HepG2 (cell line): ENCODE data around the gene SEMA3F. TPM values are rescaled to one million over a fixed set of nuclear protein-coding genes. Genes with fewer than 3 reads are reported as not detected.

ENCODE experiments used
- ATAC-seq: fragments of 200-7000 bp; cut with Tn5 transposase; 3 replicates; pipeline ENCODE4 v1.9.1; 2020; ENCODE audit warnings: mild to moderate bottlenecking, moderate library complexity
- BruUV-seq: library from RNA; stranded (reverse); fragments of 400-500 nt; replicated peaks from 2 replicates; lab custom pipeline; 2021; lab: Mats Ljungman, UMichigan
- CTCF ChIA-PET: fragments of 300-600 bp; formaldehyde crosslinking; extraction: SDS; loops from one replicate; lab custom pipeline; 2021; ENCODE audit warnings: low total read pairs, inconsistent platforms, low intra/inter-chr PET ratio; lab: Yijun Ruan, JAX
- POLR2A ChIA-PET: fragments of 350-600 bp; sonication (Branson Sonifier 250); formaldehyde crosslinking; loops from one replicate; lab custom pipeline; 2020; ENCODE audit warnings: antibody characterized with exemption, inconsistent platforms; lab: Yijun Ruan, JAX
- DNase-seq: peaks from one replicate; pipeline ENCODE4 v3.0.0-alpha.2; 2015; ENCODE audit warnings: low spot score
- FAIRE-seq: peaks from 3 replicates; lab custom pipeline; 2011; peaks lifted over from hg19 to GRCh38; lab: Jason Lieb, UNC
- H2AFZ ChIP-seq: one replicate; pipeline ENCODE4 v1.6.1; 2011; ENCODE audit warnings: low read length, inconsistent platforms
- H3K27ac ChIP-seq: fragments of 300-600 bp; 3 replicates; pipeline ENCODE4 v1.8.0; 2011; ENCODE audit warnings: mixed run types, mild to moderate bottlenecking, mixed read lengths, low read length, inconsistent platforms; ENCODE audit not compliant: insufficient read depth; ENCODE audit errors: extremely low read length
- H3K27me3 ChIP-seq, 2 experiments: fragments of 200-600 bp in 1 of 2; 2 replicates in 1 of 2; 3 replicates in 1 of 2; pipeline versions ENCODE4 v1.6.0 to v1.8.0; 2011; ENCODE audit warnings: low read length in 2 of 2, mild to moderate bottlenecking in 2 of 2, moderate library complexity in 2 of 2, inconsistent platforms in 1 of 2; ENCODE audit not compliant: insufficient read depth in 2 of 2, control insufficient read depth in 1 of 2
- H3K36me3 ChIP-seq, 2 experiments: fragments of 200-600 bp in 1 of 2; replicated peaks in 1 of 2; 2 replicates in 1 of 2; 3 replicates in 1 of 2; pipeline versions ENCODE4 v1.5.1 to v1.8.0; 2011; ENCODE audit warnings: low read length in 2 of 2, inconsistent platforms in 1 of 2; ENCODE audit not compliant: insufficient read depth in 2 of 2, control insufficient read depth in 1 of 2
- H3K4me1 ChIP-seq: 2 replicates; pipeline ENCODE4 v1.5.1; 2012; ENCODE audit warnings: low read length, inconsistent platforms; ENCODE audit not compliant: insufficient read depth
- H3K4me2 ChIP-seq: 2 replicates; pipeline ENCODE4 v1.6.0; 2011; ENCODE audit warnings: low read depth, low read length, inconsistent platforms
- H3K4me3 ChIP-seq, 3 experiments: fragments of 200-600 bp in 1 of 3; sonication (generic), shearing (Covaris generic) in 1 of 3; replicated peaks in 1 of 3; 2 replicates each; pipeline ENCODE4 v1.5.1; 2011 to 2016; ENCODE audit warnings: low read length in 3 of 3, inconsistent platforms in 2 of 3, low read depth in 2 of 3, mild to moderate bottlenecking in 2 of 3, control low read depth in 1 of 3, mixed read lengths in 1 of 3; ENCODE audit not compliant: insufficient read depth in 1 of 3
- H3K79me2 ChIP-seq: one replicate; pipeline ENCODE4 v1.6.1; 2011; ENCODE audit warnings: low read length, inconsistent platforms; ENCODE audit not compliant: insufficient read depth
- H3K9ac ChIP-seq: 2 replicates; pipeline ENCODE4 v1.6.0; 2011; ENCODE audit warnings: mild to moderate bottlenecking, low read depth, low read length, inconsistent platforms; ENCODE audit not compliant: insufficient read depth
- H3K9me3 ChIP-seq: 2 replicates; pipeline ENCODE4 v1.5.1; 2012; ENCODE audit warnings: mild to moderate bottlenecking, low read length
- H4K20me1 ChIP-seq: 2 replicates; pipeline ENCODE4 v1.6.0; 2011; ENCODE audit warnings: inconsistent platforms, mild to moderate bottlenecking, low read length, moderate library complexity; ENCODE audit not compliant: insufficient read depth
- AFF4 ChIP-seq: sonication (generic); formaldehyde crosslinking; IDR thresholded peaks from 2 replicates; pipeline ENCODE4 v1.4.0; 2020; ENCODE audit warnings: missing genetic modification reagents
- ELK4 ChIP-seq: sonication (generic); formaldehyde crosslinking; IDR thresholded peaks from 2 replicates; pipeline ENCODE4 v1.9.0; 2021; ENCODE audit warnings: missing genetic modification reagents, borderline replicate concordance
- GABPB1 ChIP-seq: IDR thresholded peaks from 2 replicates; pipeline ENCODE4 v1.6.1; 2016; ENCODE audit warnings: mild to moderate bottlenecking, missing genetic modification reagents, moderate library complexity, missing compliant biosample characterization
- HMGA1 ChIP-seq: sonication (generic); formaldehyde crosslinking; conservative IDR thresholded peaks from 2 replicates; pipeline ENCODE4 v1.4.0; 2020; ENCODE audit warnings: missing genetic modification reagents
- IRF2 ChIP-seq: IDR thresholded peaks from 2 replicates; pipeline ENCODE4 v1.6.1; 2018; ENCODE audit warnings: missing genetic modification reagents, missing compliant biosample characterization
- JUND ChIP-seq: sonication (generic); formaldehyde crosslinking; IDR thresholded peaks from 2 replicates; pipeline ENCODE4 v1.8.0; 2022; ENCODE audit warnings: mild to moderate bottlenecking, missing genetic modification reagents
- KAT2B ChIP-seq: fragments of 150-350 bp; IDR thresholded peaks from 2 replicates; pipeline ENCODE4 v1.6.1; 2014; ENCODE audit warnings: low read depth, low read length, borderline replicate concordance
- KAT7 ChIP-seq: IDR thresholded peaks from 2 replicates; pipeline ENCODE4 v1.6.1; 2018; ENCODE audit warnings: borderline replicate concordance, missing compliant biosample characterization
- MYPOP ChIP-seq: sonication (generic); formaldehyde crosslinking; IDR thresholded peaks from 2 replicates; pipeline ENCODE4 v1.8.1; 2023; ENCODE audit warnings: mild to moderate bottlenecking, moderate library complexity, missing genetic modification reagents
- REPIN1 ChIP-seq: sonication (generic); formaldehyde crosslinking; IDR thresholded peaks from 2 replicates; pipeline ENCODE4 v1.8.0; 2022; ENCODE audit warnings: missing genetic modification reagents, low read depth, mild to moderate bottlenecking, borderline replicate concordance
- SP5 ChIP-seq: IDR thresholded peaks from 2 replicates; pipeline ENCODE4 v1.6.1; 2016; ENCODE audit warnings: low read depth, borderline replicate concordance
- SRSF4 ChIP-seq: fragments of 200-400 bp; formaldehyde crosslinking; IDR thresholded peaks from one replicate; pipeline ENCODE4 v1.6.1; 2018; ENCODE audit warnings: mild to moderate bottlenecking, low read depth, low read length, moderate library complexity; ENCODE audit not compliant: poor library complexity, severe bottlenecking
- SRSF9 ChIP-seq: fragments of 200-400 bp; formaldehyde crosslinking; IDR thresholded peaks from 2 replicates; pipeline ENCODE4 v1.6.1; 2018; ENCODE audit warnings: borderline replicate concordance, mild to moderate bottlenecking, low read depth, low read length; ENCODE audit not compliant: insufficient read depth, poor library complexity, severe bottlenecking
- U2AF2 ChIP-seq: fragments of 200-400 bp; formaldehyde crosslinking; IDR thresholded peaks from 2 replicates; pipeline ENCODE4 v1.6.1; 2017; ENCODE audit warnings: low read depth, mild to moderate bottlenecking, low read length
- ZFP1 ChIP-seq: IDR thresholded peaks from 2 replicates; pipeline ENCODE4 v1.6.1; 2016
- ZKSCAN8 ChIP-seq: IDR thresholded peaks from 2 replicates; pipeline ENCODE4 v1.6.1; 2016; ENCODE audit warnings: borderline replicate concordance, missing genetic modification reagents, missing compliant biosample characterization
- ZNF343 ChIP-seq: sonication (generic); formaldehyde crosslinking; IDR thresholded peaks from 2 replicates; pipeline ENCODE4 v1.4.0; 2020; ENCODE audit warnings: mild to moderate bottlenecking, missing genetic modification reagents
- ZNF431 ChIP-seq: sonication (generic); formaldehyde crosslinking; IDR thresholded peaks from 2 replicates; pipeline ENCODE4 v1.9.0; 2022; ENCODE audit warnings: missing genetic modification reagents, low read depth, mild to moderate bottlenecking, borderline replicate concordance
- ZNF550 ChIP-seq: sonication (generic); formaldehyde crosslinking; IDR thresholded peaks from 2 replicates; pipeline ENCODE4 v1.4.0; 2020; ENCODE audit warnings: mild to moderate bottlenecking, missing genetic modification reagents, borderline replicate concordance
- ZNF567 ChIP-seq: sonication (generic); formaldehyde crosslinking; IDR thresholded peaks from 2 replicates; pipeline ENCODE4 v1.8.1; 2023; ENCODE audit warnings: mild to moderate bottlenecking, missing genetic modification reagents, borderline replicate concordance
- WGBS: methylation state at CpG from one replicate; pipeline ENCODE4 v1.1.6; 2017; ENCODE audit warnings: low lambda C conversion rate; 5-methylcytosine and 5-hydroxymethylcytosine counted together
- in situ Hi-C: cut with HindIII; loops from 2 replicates; pipeline ENCODE4 v1.10.0; 2017; ENCODE audit warnings: low pct_unique_long_range_greater_than_20kb; ENCODE audit not compliant: extremely low pct_ligation_motif_present
- intact Hi-C: fragments of 100-400 bp; cut with micrococcal nuclease; formaldehyde crosslinking; loops from one replicate; pipeline ENCODE4 v1.10.0; 2022; ENCODE audit not compliant: unreplicated experiment
- polyA plus RNA-seq, 8 experiments: library from polyadenylated mRNA; depleted of rRNA in 3 of 8; stranded (reverse) in 7 of 8; unstranded in 1 of 8; fragments of >200 nt; fragmentation: Illumina TruSeq in 4 of 8; extraction: Trizol in 4 of 8; gene quantifications; 2 replicates each; pipeline versions ENCODE4 v1.2.1 to v1.2.3, GENCODE V29; 2011 to 2016; ENCODE audit warnings: low read depth in 4 of 8, missing spikeins in 1 of 8, mixed read lengths in 1 of 8; ENCODE audit not compliant: insufficient read depth in 1 of 8
- total RNA-seq, 5 experiments: library from RNA; depleted of rRNA; stranded (reverse); fragments of >200 nt; fragmentation: Illumina TruSeq; extraction: Trizol; gene quantifications; 2 replicates each; pipeline ENCODE4 v1.2.3, GENCODE V29; 2016; ENCODE audit warnings: low read depth in 1 of 5

The SEMA3F gene
- total and polyA plus RNA-seq, 2 of the 13 experiments (the other 11 are each of a cell fraction or from before 2014, with no cell fraction given): 7.6 to 17.2 TPM

GRCh38 chr3:50193746-50194127, 38.6 kb downstream of the SEMA3F start:
- H3K9ac ChIP-seq: no peak overlapping the region
- H3K79me2 ChIP-seq: no peaks in the 10 kb centered on the region
- POLR2A ChIA-PET: interaction anchor here (3.6 to 4.0 kb wide), 4 partner anchors 14 to 42 kb away, joined by 55 to 844 read pairs (median 214); partner anchors contain the start of genes GNAI2 and SLC38A3
- intact Hi-C loops: loop anchor here (5.0 kb wide), 1 partner anchor 79 kb away; no protein-coding TSS in a partner anchor
- TF ChIP-seq ZNF550 (CRISPR knock-in tag) (no peak), SP5 (CRISPR knock-in tag) (no peak), ELK4 (no peak), SRSF4 (no peak), ZNF567 (CRISPR knock-in tag) (no peak), ZKSCAN8 (CRISPR knock-in tag) (no peak), JUND (no peak), KAT2B (no peak), KAT7 (CRISPR knock-in tag) (no peak), ZFP1 (CRISPR knock-in tag) (no peak), AFF4 (no peak), ZNF343 (no peak), HMGA1 (CRISPR knock-in tag) (no peak), SRSF9 (no peak), U2AF2 (no peak), REPIN1 (no peak), MYPOP (CRISPR knock-in tag) (no peak), GABPB1 (CRISPR knock-in tag) (no peak), ZNF431 (CRISPR knock-in tag) (no peak), IRF2 (CRISPR knock-in tag) (no peak)
- TF ChIP-seq, all 625 proteins: peak for 0
- Histone ChIP-seq H3K4me2 (no peak overlapping the region), H4K20me1 (peaks cover 4% of the 10 kb centered on the region), H3K9me3 (no peaks in the 10 kb centered on the region), H3K36me3 (no peaks in the 10 kb centered on the region), H3K4me1 (peaks cover 54% of the 10 kb centered on the region), H3K4me3 (no peak overlapping the region), H3K27ac (no peak overlapping the region), H2AFZ (no peak overlapping the region), H3K27me3 (no peaks in the 10 kb centered on the region)
- FAIRE-seq (no peak), DNase-seq (no peak), ATAC-seq (no peak)
- WGBS: 94% methylated on average over 25 of the region's 34 CpGs
- CTCF ChIA-PET: interaction anchor here (1.5 to 4.8 kb wide), 3 partner anchors 18 to 41 kb away, joined by 4 to 265 read pairs (median 15); no protein-coding TSS in a partner anchor
- in situ Hi-C loops: loop anchor here (5.0 to 10.0 kb wide), 2 partner anchors 34 to 81 kb away; partner anchors contain the start of gene LSMEM2
- no TSS peak for BruUV-seq
